ENCODE measurements around the gene TSPAN8.

DNA sequence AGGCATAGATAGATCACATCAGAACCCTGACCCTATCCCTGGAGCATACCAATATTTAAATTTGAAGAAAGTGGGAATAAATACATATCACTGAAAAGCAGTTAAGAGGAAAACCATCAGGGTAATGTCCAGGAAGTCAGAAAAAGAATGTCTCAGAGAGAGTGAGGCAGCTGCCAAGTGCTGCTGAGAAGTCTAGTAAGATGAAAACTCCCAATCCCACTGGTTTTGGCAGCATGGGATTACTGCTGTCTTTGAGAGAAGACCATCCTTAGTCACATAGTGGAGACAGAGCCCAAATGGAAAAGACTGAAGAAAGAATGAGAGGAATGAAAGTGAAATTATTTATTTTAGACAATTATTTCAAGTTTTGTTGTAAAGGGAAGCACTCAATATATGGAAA, 11.5 kb upstream of the TSPAN8 start:
- TF ChIP-seq EP300 (IDR thresholded peaks at IDR 0.05) (no peak), POLR2A (IDR thresholded peaks at IDR 0.05) (no peak), POLR2AphosphoS5 (IDR thresholded peaks at IDR 0.05) (no peak)
- TF ChIP-seq, protein P1, sequence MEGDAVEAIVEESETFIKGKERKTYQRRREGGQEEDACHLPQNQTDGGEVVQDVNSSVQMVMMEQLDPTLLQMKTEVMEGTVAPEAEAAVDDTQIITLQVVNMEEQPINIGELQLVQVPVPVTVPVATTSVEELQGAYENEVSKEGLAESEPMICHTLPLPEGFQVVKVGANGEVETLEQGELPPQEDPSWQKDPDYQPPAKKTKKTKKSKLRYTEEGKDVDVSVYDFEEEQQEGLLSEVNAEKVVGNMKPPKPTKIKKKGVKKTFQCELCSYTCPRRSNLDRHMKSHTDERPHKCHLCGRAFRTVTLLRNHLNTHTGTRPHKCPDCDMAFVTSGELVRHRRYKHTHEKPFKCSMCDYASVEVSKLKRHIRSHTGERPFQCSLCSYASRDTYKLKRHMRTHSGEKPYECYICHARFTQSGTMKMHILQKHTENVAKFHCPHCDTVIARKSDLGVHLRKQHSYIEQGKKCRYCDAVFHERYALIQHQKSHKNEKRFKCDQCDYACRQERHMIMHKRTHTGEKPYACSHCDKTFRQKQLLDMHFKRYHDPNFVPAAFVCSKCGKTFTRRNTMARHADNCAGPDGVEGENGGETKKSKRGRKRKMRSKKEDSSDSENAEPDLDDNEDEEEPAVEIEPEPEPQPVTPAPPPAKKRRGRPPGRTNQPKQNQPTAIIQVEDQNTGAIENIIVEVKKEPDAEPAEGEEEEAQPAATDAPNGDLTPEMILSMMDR (IDR thresholded peaks at IDR 0.05), result no peak
